K562 (cell line): ENCODE measurements around the gene RUNDC1. TPM values are rescaled to one million over a fixed set of nuclear protein-coding genes. Genes with fewer than 3 reads are reported as not detected.

ENCODE experiments used
- BHLHE40 ChIP-seq: IDR thresholded peaks from 2 replicates; pipeline ENCODE4 v1.6.1; 2011; ENCODE audit warnings: low read length, improper control_type of control experiment
- CXXC5 ChIP-seq: fragments of 250-450 bp; sonication (Bioruptor Pico); IDR thresholded peaks from 2 replicates; pipeline ENCODE4 v1.8.0; 2022; ENCODE audit warnings: inconsistent platforms, mild to moderate bottlenecking, moderate library complexity
- ESRRA ChIP-seq: fragments of 450-650 bp; IDR thresholded peaks from 2 replicates; pipeline ENCODE4 v1.6.1; 2014; ENCODE audit warnings: low read depth, mild to moderate bottlenecking, moderate library complexity, borderline replicate concordance
- GTF3C2 ChIP-seq: IDR thresholded peaks from 3 replicates; pipeline ENCODE4 v1.6.1; 2011; ENCODE audit warnings: borderline replicate concordance, mild to moderate bottlenecking, moderate library complexity; ENCODE audit not compliant: insufficient read length; ENCODE audit errors: extremely low read depth
- HOMEZ ChIP-seq: fragments of 250-450 bp; sonication (Bioruptor Pico); IDR thresholded peaks from 2 replicates; pipeline ENCODE4 v1.4.0; 2020; ENCODE audit warnings: mild to moderate bottlenecking, moderate library complexity
- JUND ChIP-seq, 2 experiments: IDR thresholded peaks; 2 replicates in 1 of 2; 3 replicates in 1 of 2; pipeline ENCODE4 v1.6.1; 2011; ENCODE audit warnings: borderline replicate concordance in 2 of 2, low read depth in 2 of 2, low read length in 2 of 2, improper control_type of control experiment in 1 of 2, missing biosample characterization in 1 of 2, missing genetic modification characterization in 1 of 2, missing genetic modification reagents in 1 of 2
- KAT7 ChIP-seq: sonication (generic); formaldehyde crosslinking; IDR thresholded peaks from 2 replicates; pipeline ENCODE4 v1.8.0; 2022; ENCODE audit warnings: missing genetic modification reagents, mild to moderate bottlenecking, borderline replicate concordance
- MTA3 ChIP-seq: fragments of 450-650 bp; formaldehyde crosslinking; IDR thresholded peaks from 2 replicates; pipeline ENCODE4 v1.6.1; 2017; ENCODE audit warnings: mild to moderate bottlenecking, borderline replicate concordance
- NFE2 ChIP-seq: IDR thresholded peaks from 2 replicates; pipeline ENCODE4 v1.6.1; 2014; ENCODE audit warnings: antibody characterized with exemption, low read depth
- NFXL1 ChIP-seq: fragments of 450-650 bp; formaldehyde crosslinking; IDR thresholded peaks from 2 replicates; pipeline ENCODE4 v1.4.0; 2021; ENCODE audit warnings: mild to moderate bottlenecking
- POLR2AphosphoS2 ChIP-seq: IDR thresholded peaks from 2 replicates; pipeline ENCODE4 v1.6.1; 2012; ENCODE audit warnings: low read length, improper control_type of control experiment
- POLR2AphosphoS5 ChIP-seq: IDR thresholded peaks from 2 replicates; pipeline ENCODE4 v1.6.1; 2011; ENCODE audit warnings: mild to moderate bottlenecking, low read depth, low read length, moderate library complexity; ENCODE audit not compliant: control insufficient read depth, insufficient read depth
- POLR2H ChIP-seq: IDR thresholded peaks from 2 replicates; pipeline ENCODE4 v1.6.1; 2016; ENCODE audit warnings: missing genetic modification characterization, low read depth, mild to moderate bottlenecking, control low read depth, missing compliant biosample characterization, moderate library complexity
- RHOXF2B ChIP-seq: fragments of 250-450 bp; sonication (Bioruptor Pico); conservative IDR thresholded peaks from 2 replicates; pipeline ENCODE4 v1.5.1; 2021
- SAP30 ChIP-seq: fragments of 200-600 bp; sonication (generic); IDR thresholded peaks from 2 replicates; pipeline ENCODE4 v1.6.1; 2012; ENCODE audit warnings: borderline replicate concordance, low read depth, mild to moderate bottlenecking, moderate library complexity, low read length, control low read depth, inconsistent platforms; ENCODE audit not compliant: insufficient read depth, poor library complexity, severe bottlenecking
- TBP ChIP-seq: optimal IDR thresholded peaks from 2 replicates; pipeline ENCODE3; 2011; ENCODE audit warnings: low read depth, low read length, improper control_type of control experiment
- USF2 ChIP-seq: sonication (generic); formaldehyde crosslinking; IDR thresholded peaks from 2 replicates; pipeline ENCODE4 v1.5.0; 2020; ENCODE audit warnings: missing genetic modification reagents
- ZNF143 ChIP-seq: sonication (generic); formaldehyde crosslinking; IDR thresholded peaks from 2 replicates; pipeline ENCODE4 v1.9.0; 2022; ENCODE audit warnings: mild to moderate bottlenecking, missing genetic modification reagents
- ZNF263 ChIP-seq: sonication (generic); formaldehyde crosslinking; IDR thresholded peaks from 2 replicates; pipeline ENCODE4 v1.8.0; 2022; ENCODE audit warnings: mild to moderate bottlenecking, missing genetic modification reagents, borderline replicate concordance
- ZNF431 ChIP-seq: sonication (generic); formaldehyde crosslinking; IDR thresholded peaks from 2 replicates; pipeline ENCODE4 v1.8.0; 2022; ENCODE audit warnings: mild to moderate bottlenecking, missing genetic modification reagents
- ZNF589 ChIP-seq: fragments of 200-800 bp; sonication (Bioruptor generic); IDR thresholded peaks from 2 replicates; pipeline ENCODE4 v1.6.1; 2016; ENCODE audit warnings: low read depth, missing genetic modification characterization, missing compliant biosample characterization
- ZNF785 ChIP-seq: fragments of 250-450 bp; sonication (Bioruptor Pico); IDR thresholded peaks from 2 replicates; pipeline ENCODE4 v1.4.0; 2020; ENCODE audit warnings: mild to moderate bottlenecking
- polyA plus RNA-seq, 8 experiments: library from polyadenylated mRNA; depleted of rRNA in 4 of 8; stranded (reverse) in 5 of 8; unstranded in 3 of 8; fragments of >200 nt; fragmentation: Nextera tagmentation in 2 of 8; fragmentation: Illumina TruSeq in 1 of 8; extraction: Ambion mirVana in 2 of 8; extraction: Trizol in 1 of 8; gene quantifications; 2 replicates each; pipeline versions ENCODE4 v1.2.1 to v1.2.3, GENCODE V29; 2011 to 2014; ENCODE audit warnings: inconsistent platforms in 1 of 8, missing spikeins in 1 of 8
- total RNA-seq, 7 experiments: library from RNA; depleted of rRNA in 6 of 7; stranded (reverse); fragments of >200 nt in 6 of 7; fragmentation: Illumina TruSeq in 2 of 7; extraction: Trizol in 2 of 7; gene quantifications; 2 replicates each; pipeline versions ENCODE4 v1.2.1 to v1.2.3, GENCODE V29; 2011 to 2021; ENCODE audit warnings: low replicate concordance in 1 of 7

The RUNDC1 gene
- total and polyA plus RNA-seq, 9 of the 15 experiments (the other 6 are each of a cell fraction or from before 2014, with no cell fraction given), result 3.4 to 12.6 (median 9.4) TPM

DNA sequence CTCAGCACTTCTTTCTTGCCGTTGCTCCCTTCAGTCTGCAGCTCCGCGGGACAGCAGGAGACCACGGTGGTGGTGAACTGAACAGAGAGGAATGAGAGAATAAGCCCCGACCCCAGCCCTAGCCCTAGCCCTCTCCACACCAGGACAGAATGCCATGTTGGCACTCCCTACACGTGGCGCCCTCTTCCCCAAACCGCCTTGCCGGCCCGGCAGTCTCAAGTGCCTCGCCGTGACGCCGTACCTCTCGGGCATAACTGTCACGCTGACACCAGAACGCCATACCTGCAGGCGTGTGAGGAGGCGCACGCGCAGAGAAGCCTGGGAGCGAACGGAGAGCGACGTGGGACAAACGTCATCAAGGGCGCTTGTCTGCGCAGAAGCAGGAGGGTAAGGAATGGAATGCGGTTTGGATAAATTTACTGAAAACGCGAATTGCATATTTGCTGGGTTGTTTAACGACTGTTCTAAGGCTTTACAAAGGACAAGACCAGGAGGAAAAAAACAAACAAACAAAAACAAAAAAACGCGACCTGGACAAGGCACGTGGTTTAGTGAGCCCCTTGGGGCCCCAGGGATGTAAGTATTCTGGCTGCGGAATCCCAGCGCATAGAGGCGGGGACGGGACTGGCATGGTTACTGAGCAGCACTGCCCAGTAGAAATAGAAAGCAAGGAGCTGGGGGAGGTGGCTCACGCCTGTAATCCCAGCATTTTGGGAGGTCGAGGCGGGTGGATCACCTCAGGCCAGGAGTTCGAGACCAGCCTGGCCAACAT is 16.0 kb upstream of the RUNDC1 start, which contains the start of gene AARSD1 (continued):
- no peak for TF ChIP-seq NFXL1 (CRISPR knock-in tag)
- peak; percentile 98 for TF ChIP-seq MTA3
- TF ChIP-seq POLR2AphosphoS5, result peak; percentile 93
- peak; percentile 87 for TF ChIP-seq TBP
- 0 out of 2 replicates have a peak, but pooled peaks have one; percentile 15 for TF ChIP-seq NFE2
- TF ChIP-seq POLR2AphosphoS2, result peak; percentile 81; the same call in 1 of the 2 replicates
- peak; percentile 35; the same call in 1 of the 2 replicates for TF ChIP-seq ESRRA
- TF ChIP-seq SAP30, result peak; percentile 89
- no peak for TF ChIP-seq ZNF431 (CRISPR knock-in tag)
- TF ChIP-seq RHOXF2B (CRISPR knock-in tag), result no peak
- TF ChIP-seq CXXC5, result peak; percentile 83
- TF ChIP-seq ZNF143, result 0 out of 2 replicates have a peak, but pooled peaks have one; percentile 22
- no peak for TF ChIP-seq ZNF263 (CRISPR knock-in tag)
- peak; percentile 46; the same call in 1 of the 2 replicates for TF ChIP-seq ZNF589 (CRISPR knock-in tag)
- TF ChIP-seq POLR2H, result 0 out of 2 replicates have a peak, but pooled peaks have one; percentile 45
- TF ChIP-seq ZNF785 (CRISPR knock-in tag), result no peak
- no peak for TF ChIP-seq USF2
- no peak for TF ChIP-seq HOMEZ (CRISPR knock-in tag)
- peak; percentile 46 for TF ChIP-seq JUND (IDR thresholded peaks at IDR 0.05; ENCODE audit: borderline replicate concordance, low read depth, low read length)
- TF ChIP-seq JUND (tag; IDR thresholded peaks at IDR 0.05; ENCODE audit: borderline replicate concordance, low read depth, low read length), result no peak; the same call in 2 of the 3 replicates
- peak; percentile 63; the same call in 1 of the 2 replicates for TF ChIP-seq BHLHE40
- no peak for TF ChIP-seq KAT7 (CRISPR knock-in tag)
- TF ChIP-seq GTF3C2, result peak; percentile 10
